Retinal pigment epithelial cell (primary cell): ENCODE measurements around the gene LRPAP1.

ENCODE experiments used
- DNase-seq: peaks from one replicate; pipeline ENCODE4 v3.0.0-alpha.2; 2010; ENCODE audit warnings: low read depth
- H3K4me3 ChIP-seq: 2 replicates; pipeline ENCODE4 v1.5.1; 2011; ENCODE audit warnings: mild to moderate bottlenecking, low read length, control low read depth, moderate library complexity
- TF ChIP-seq, protein P1 (sequence below): conservative IDR thresholded peaks from 2 replicates; pipeline ENCODE4 v1.5.1; 2011; ENCODE audit warnings: low read depth, low read length, control low read depth, inconsistent platforms

The LRPAP1 gene

DNA sequence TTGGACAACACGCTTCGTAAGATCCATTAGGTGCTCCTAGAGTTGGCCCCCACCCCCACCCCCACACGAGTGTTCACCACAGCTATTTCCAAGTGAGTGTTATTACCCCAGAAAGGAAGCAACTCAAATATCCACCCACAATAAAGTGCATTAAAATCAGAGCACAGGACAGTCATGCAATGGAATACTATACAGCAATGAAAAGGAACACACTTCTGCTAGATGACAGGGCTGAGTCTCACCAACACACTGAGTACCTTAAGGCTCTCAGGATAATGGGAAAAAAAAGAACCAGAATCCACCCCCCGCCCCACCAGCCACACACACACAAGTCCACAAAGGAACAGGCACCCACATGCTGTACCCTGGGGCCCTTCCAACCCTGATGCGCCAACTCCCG lies 21.0 kb downstream of the LRPAP1 start:
- DNase-seq = no peak
- TF ChIP-seq, protein P1, sequence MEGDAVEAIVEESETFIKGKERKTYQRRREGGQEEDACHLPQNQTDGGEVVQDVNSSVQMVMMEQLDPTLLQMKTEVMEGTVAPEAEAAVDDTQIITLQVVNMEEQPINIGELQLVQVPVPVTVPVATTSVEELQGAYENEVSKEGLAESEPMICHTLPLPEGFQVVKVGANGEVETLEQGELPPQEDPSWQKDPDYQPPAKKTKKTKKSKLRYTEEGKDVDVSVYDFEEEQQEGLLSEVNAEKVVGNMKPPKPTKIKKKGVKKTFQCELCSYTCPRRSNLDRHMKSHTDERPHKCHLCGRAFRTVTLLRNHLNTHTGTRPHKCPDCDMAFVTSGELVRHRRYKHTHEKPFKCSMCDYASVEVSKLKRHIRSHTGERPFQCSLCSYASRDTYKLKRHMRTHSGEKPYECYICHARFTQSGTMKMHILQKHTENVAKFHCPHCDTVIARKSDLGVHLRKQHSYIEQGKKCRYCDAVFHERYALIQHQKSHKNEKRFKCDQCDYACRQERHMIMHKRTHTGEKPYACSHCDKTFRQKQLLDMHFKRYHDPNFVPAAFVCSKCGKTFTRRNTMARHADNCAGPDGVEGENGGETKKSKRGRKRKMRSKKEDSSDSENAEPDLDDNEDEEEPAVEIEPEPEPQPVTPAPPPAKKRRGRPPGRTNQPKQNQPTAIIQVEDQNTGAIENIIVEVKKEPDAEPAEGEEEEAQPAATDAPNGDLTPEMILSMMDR = no peak
- H3K4me3 ChIP-seq = no peak overlapping the region

DNA sequence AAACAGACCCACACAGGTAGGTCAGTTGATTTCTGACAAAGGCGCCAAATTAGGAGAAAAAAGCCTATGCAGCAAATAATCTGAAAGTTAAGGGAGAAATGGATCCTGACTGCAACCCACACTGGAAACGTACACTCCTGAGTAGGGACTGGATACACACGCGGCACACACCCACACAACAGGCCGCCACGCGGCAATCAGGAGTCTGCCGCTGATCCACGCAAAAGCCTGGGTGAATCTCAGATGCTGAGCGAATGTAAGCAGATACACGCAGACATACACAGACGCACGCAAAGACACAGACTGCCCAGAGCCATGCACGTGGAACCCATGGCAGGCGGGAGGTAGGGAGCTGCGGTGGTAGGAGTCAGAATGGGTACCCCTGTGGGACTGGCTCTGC lies 21.7 kb downstream of the LRPAP1 start:
- no peak overlapping the region for H3K4me3 ChIP-seq
- TF ChIP-seq, protein P1 = no peak
- DNase-seq = no peak

DNA sequence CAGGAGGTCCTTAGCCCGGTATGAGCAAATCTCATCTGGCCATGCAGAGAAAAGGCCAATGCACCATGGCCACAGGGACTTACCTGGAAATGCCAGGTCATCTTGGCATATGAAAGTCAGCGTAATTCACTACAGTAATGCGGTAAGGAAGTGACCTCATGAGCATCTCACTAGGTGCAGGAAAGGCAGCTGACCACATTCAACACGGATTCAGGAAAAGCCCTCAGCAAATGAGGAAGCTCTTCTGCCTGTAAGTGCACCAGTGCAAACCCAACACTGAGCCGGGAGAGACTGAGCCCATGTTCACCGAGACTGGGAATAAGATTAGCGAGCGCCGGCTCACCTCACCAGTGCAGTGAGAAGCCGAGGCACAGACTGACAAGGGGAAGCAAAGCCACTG lies 23.7 kb downstream of the LRPAP1 start:
- no peak overlapping the region for H3K4me3 ChIP-seq
- no peak for DNase-seq
- TF ChIP-seq, protein P1 = no peak

DNA sequence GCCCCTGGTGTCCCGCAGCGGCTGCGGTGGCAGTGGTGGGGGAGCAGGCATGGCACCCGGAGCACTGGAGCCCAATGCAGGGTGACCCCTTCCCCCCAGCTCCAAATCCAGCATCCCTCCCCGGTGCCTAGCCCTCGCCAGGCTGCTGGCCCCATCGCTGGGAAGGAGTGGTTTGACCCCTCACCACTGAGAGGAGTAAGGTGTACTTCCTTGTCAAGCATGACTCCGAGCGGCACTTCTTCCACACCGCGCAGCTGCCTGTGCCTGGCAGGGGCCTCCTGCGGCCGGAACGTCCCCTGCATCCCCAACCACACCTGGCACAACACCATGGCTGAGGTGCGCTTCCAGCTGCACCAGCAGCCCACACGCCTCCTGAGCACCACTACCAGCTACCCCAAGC lies 27.0 kb downstream of the LRPAP1 start:
- TF ChIP-seq, protein P1 = no peak
- no peak for DNase-seq
- H3K4me3 ChIP-seq = no peak overlapping the region

DNA sequence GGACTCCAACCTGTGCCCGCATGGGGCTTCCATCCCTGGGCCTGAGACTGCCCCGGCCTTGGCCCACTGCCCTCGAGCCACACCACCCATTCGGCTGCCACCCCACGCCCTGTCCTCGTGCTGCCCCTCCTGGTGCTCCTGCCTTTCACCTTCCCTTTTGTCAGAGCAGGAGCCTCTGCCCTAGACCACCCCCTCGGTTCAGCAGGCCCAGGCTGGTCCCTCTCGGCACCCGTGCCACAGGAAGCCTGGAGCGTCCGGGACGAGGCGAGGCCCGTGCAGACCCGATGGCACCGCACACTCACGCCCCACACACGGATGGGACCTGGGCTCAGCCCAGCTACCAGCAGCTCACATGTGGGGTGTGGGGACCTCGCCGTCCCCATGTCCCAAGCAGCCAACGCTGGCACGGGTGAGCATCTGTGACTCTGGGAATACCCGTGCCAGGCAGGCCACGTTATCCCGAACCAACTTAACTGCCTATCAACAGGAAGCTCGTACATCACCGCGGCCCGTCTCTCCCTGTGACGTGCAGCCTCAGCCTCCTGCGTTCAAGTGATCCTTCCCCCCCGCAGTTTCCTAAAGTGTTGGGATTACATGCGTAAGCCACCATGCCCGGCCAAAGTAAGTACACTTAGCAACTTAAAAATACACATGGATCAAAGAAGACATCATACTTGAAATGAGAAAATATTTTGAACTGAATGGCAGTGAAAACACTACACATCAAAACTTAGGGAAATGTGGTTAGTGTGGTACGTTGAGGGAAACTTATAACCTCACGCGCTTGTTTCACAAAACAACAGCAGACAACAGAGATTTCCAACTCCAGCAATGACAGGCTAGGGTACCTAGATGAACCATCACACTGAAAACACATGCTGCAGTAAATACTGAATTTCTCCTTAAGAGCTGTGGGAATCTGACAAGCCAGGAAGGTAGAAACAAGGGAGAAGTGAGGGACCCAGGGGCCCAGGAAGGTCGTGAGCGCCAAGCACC lies 29.0 kb downstream of the LRPAP1 start:
- TF ChIP-seq, protein P1 = no peak
- H3K4me3 ChIP-seq = no peak overlapping the region
- DNase-seq = no peak

DNA sequence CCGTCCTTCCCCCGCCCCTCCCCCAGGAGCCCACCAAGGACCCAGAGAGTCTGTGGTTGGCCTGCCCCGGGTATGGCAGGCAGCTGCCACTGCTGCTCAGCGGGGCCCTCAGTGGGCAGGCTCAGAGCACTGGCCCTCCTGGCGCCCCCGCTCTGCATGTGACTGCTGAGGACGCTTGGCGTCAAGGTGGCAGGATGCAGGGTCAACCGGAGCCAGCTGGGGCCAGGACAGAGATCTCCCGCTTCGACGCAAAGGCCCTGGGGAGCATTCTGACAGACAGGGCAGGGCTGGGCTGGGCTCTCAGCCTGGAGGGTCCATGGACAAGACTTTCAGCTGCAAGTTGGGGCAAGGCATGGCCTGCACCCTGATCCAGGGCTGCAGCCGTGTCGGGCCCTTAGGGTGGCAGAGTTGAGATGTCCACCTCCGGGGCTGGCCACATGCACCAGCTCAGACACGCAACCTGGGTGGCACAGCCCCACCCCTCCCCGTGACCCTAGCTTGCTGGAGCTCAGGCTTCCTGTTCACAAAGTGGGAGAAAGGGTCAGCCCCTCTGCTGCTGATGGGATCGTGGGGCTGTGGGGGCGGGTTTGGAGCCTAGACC lies 30.3 kb downstream of the LRPAP1 start:
- TF ChIP-seq, protein P1 = no peak
- H3K4me3 ChIP-seq = no peak overlapping the region
- DNase-seq = no peak
